Limb (tissue), 2 donors: Measurements from ENCODE around the gene ANKS1B.

Experiments used
- DNase-seq, 2 donors: peaks; one replicate each; pipeline ENCODE4 v3.0.0-alpha.2; 2016; ENCODE audit errors: extremely low spot score in 2 of 2

Gene ANKS1B

GRCh38 chr12:98894412-98895085, 1090.2 kb downstream of the ANKS1B start:
- DNase-seq, result peak in 1 of 2 donors; percentile 68

DNA sequence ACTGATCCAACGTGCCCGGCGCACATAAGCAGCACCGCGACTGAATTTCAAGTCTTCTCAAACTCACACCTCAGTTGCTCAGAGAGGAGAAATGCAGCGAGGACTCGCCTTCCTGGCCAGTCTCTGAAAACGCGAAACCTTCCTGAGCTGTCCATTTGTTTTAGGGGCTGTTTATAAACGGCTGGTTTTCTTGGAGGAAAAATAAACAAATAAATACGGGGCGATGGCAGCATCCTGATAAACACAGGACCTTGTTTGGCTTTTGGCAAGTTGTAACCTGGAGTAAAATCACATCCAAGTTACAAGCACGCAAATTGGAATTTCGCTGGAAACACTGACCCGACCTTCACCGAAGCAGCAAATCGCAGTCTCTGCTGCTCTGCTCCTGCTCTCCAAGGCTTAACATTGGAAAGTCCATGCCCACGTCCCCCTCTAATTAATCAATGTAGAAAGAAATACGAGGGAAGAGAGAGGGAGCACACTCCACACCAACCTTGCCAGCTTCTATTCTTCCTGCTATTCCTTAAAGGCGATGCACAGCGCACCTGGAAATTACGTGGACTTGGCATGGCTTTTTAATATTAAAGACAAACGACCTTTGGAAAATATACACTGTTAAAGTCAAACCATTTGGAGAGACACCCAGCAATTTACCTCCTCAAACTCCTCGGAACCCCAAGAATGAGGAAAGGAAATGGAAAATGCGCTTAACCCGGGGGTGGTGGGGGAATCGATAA, 1090.9 kb downstream of the ANKS1B start:
- DNase-seq, result no peak

GRCh38 chr12:98893126-98893674, 1091.5 kb downstream of the ANKS1B start:
- DNase-seq, result no peak

DNA sequence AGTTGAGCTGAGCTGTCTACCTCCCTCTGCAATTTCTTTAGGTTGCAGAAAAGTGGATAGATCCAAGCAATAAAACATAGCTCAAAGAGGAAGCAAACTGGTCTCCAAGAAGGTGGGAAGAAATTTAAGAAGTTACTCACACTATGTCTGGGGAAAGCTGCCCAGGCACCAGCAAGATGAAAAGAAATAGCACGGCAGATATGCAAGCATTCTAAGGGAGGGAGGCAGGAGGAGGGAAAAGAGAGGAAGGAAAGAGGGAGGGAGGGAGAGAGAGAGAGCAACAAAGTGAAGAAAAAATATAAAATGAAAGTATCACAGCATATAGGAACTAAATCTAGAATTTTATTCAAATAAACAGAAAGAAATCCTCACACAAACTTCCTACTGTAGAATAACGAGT, 1099.0 kb downstream of the ANKS1B start:
- no peak for DNase-seq

DNA sequence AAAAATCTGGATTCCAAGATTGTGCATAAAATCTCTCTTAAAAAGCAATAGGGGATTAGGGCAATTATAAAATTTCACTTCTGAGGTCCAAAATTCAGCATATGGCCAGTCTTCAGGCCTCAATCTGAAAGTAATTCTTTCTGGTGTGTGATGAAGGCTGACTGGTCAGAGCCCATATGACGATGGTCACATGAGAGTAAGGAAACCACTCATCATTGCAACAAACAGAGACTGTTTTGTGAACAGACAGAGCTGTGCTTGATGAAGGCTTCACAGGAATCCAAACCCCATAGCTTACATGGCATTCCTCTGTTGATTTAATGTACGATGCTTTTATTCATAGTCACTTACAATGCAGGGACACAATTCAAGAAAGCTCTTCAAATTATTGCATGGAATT, 1101.5 kb downstream of the ANKS1B start:
- no peak for DNase-seq

DNA sequence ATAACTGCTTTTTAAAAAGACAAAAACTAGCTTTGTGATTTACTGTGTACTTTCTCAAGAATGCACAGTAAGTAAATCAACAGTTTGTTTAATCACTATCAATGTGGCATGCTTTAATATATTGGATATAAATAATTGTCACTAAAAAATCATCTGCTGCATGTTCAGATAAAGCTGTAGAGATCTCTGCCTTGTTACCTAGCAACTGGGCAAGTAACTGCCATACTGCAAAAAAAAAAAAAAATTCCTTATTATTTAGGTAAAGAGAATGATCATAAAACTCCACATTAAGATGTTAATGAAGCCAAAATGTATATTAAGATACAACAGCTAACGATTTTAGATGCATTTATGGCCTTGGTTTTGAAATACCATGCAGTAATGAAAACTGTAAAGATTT, 1102.2 kb downstream of the ANKS1B start:
- DNase-seq, result no peak

DNA sequence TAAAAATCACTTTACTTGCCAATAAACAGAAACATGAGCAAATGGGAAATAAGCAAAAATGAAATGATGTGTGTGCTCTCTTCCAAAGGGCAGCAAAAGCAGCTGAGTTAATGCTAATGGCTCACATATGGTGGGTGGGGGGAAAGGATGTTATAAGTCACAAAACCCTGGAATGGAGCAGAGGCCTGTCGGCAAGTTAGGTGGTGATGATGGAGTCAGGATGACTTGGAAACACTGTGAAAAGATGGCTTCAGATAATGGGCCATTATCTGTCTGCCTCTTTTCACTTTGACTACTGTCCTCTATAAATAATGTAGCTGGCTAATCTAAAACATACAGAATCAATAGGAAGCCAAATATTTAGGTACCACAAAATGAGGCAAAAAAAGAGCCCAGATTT, 1111.0 kb downstream of the ANKS1B start:
- peak in 1 of 2 donors; percentile 16 for DNase-seq

DNA sequence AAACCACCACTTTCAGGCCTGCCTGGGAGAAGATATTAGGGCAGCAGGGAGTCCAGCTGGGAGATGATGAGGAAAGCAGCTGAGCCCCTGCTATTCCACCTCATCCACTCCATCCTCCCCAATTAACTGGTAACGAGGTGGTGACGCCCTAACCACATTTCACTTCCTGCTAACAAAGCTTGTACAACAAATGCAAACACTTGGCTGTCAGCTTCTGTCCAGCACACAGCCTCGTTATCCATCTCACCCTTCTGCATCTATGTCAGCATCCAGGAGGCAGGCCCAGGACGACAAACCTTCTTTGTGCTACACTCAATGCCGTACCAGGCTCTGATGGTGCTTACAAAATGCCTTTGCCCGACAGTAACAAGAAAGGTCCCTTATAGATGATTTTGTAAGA, 1114.2 kb downstream of the ANKS1B start:
- no peak for DNase-seq

DNA sequence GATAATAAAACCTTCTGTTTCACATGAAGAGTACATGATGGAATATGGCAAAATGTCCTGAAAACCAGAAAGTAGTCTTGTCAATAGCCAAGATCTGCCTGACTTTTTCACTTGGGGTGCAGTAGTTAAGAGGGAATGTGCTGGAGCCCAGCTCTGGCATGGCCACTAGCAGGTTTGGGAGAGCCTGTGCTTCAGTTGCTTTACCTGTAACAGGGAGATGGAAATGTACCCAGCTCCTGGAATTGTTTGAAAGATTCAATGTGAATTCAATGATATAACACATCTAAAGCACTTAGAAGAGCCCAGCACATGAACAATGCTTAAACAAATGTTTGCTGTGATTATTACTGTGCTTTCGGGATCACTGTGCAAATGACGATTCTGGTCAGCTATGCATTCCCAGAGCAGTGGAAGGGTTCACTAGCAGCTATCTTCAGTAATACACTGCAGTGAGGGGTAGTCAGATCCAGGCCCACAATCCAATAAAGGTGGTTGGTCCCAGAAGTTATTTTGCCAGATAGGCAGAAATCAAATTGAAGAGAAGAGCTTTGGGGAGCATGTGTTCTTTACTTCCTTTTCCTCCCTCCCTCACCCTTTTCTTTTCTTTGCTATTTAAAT, 1114.7 kb downstream of the ANKS1B start:
- no peak for DNase-seq

DNA sequence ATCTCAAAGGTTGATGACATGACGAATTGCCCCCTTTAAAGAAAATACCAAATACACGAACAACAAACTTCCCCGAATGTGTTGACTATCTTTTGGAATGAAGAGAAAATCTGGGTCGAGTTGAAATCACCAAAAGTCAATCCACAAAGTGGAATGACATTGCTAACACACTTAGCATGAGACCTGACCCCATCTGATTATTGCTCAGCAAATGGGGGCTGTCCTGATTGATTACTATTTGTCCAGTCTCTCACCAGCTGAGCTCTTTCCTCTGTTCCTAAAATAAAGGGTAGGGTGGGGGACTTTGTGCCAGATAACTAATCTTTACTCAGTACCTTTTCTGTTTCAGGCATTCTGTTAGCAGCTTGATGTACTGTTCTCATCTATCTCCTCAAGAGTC, 1116.2 kb downstream of the ANKS1B start:
- no peak for DNase-seq

DNA sequence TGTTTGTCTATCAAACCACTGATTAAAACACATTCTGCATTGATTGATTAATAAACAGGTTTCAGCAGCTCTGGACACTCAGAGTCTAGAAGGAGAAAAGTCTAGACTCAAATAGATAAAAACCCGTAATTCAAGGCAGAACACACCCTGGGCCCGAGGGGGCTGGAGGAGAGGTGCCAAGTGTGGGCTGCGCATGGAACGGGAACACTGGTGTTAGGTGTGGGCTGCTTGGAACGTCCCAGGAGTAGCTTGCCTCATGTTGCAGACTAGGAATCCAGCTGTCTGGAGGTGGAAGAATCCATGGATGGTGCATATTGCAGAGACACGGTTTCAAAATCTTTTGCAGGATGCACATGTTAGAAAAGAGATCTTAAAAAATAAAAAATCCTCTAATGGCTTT, 1116.7 kb downstream of the ANKS1B start:
- no peak for DNase-seq

GRCh38 chr12:98864363-98864762, 1120.4 kb downstream of the ANKS1B start:
- no peak for DNase-seq

GRCh38 chr12:98863167-98863566, 1121.6 kb downstream of the ANKS1B start:
- DNase-seq, result no peak

DNA sequence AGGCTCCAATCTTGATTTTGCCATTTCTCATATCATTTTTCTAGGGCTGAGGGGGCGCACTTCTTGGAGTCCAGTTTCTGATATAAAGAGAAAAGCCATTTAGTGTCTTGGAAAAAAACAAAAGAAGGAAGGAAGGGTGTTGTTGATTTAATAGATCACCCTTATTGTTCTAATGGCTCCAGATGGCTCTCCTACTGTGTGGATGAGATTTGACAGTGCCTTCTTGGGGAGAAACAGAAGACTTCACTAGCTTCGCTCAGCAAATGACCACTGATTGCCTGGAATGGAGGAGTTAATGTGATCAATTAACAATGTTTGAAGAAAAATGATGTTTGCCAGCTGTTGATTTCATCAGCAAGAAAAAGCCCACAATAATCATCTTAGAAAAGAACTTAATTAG, 1123.5 kb downstream of the ANKS1B start:
- DNase-seq, result no peak

DNA sequence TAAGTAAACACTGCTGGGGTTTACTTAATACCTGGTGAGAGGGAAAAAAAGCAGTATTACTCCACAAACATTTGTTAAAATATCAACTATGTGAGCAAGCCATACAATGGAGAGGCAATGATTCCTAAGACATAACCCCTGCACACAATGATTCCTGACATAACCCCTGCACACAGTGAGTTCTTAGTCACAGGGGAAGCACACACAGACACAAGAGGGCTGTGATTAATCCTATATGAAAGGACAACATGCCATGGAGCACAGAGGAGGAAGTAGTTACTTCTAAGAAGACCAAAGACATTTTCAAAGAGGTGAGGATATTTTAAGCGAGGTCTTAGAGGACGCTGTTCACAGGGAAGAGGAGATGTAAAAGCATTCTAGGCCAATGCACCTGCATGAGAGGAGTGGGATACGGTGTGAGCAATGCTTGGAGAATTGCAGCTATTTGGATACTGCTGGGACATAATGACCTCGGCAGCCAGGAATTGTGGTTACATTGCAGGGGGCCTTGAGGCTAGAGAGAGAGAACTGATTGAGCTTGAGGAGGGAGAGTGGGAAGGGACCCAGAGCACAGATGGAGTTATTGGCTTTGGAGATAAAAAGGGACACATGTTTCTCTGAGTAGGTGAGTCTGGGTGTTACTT, 1127.7 kb downstream of the ANKS1B start:
- DNase-seq, result no peak

DNA sequence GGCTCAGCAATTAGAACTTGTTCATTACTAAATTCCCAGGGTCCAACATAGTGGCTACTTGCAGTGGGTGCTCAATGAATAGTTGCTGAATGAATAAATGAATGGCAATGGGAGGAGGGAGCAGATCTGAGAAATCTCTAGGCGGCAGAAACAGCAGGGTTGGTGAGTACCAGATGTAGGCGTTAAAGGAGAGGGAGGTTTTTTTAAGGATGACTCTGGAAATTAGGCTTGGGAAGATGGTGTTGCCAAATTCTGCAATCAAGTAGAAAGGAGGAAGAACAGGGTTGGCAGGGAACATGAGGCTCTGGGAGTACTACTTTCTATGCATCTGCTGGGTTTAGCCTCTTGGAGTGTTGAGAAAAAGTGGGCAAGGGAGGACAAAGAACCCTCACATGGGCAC, 1132.6 kb downstream of the ANKS1B start:
- no peak for DNase-seq

GRCh38 chr12:98847242-98847641, 1137.5 kb downstream of the ANKS1B start:
- no peak for DNase-seq

DNA sequence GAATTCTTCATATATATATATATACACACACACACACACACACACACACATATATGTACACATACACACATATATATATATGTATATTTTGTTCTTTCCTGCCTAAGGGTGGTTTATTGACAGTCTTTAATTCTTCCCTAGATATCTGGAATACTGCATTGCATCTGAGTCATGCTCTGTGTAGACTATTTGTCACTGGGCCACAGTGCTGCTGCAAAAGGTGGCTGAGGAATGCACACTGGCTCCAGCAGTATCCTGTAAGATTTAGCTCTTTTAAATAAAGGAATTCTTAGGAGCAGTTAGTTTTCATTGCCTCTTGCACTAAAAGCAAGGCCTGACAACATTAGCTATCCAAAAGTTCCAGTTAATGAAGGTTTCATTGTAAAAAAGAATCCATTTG, 1138.8 kb downstream of the ANKS1B start:
- no peak for DNase-seq

- no peak for DNase-seq
Measured at GRCh38 chr12:98840325-98840724, 1144.4 kb downstream of the ANKS1B start.

GRCh38 chr12:98838231-98838647, 1146.5 kb downstream of the ANKS1B start:
- DNase-seq, result peak in 1 of 2 donors; percentile 55

GRCh38 chr12:98837134-98837752, 1147.5 kb downstream of the ANKS1B start:
- peak in 1 of 2 donors; percentile 66 for DNase-seq
